Mesothelial cell of epicardium (in vitro differentiated cells): ENCODE results near the gene GPD1L. TPM values are rescaled to one million over a fixed set of nuclear protein-coding genes. Genes with fewer than 3 reads are reported as not detected.

Source experiments
- DNase-seq, 2 experiments: peaks; one replicate each; pipeline ENCODE4 v3.0.0; 2021; ENCODE audit warnings: low spot score in 2 of 2; ENCODE audit not compliant: unreplicated experiment in 2 of 2
- H3K27ac Mint-ChIP-seq: 2 replicates; pipeline ENCODE4 v1.8.0; 2021; ENCODE audit warnings: mixed read lengths
- H3K27me3 Mint-ChIP-seq: 2 replicates; pipeline ENCODE4 v1.8.0; 2021; ENCODE audit warnings: low read depth, mixed read lengths
- H3K36me3 Mint-ChIP-seq: 2 replicates; pipeline ENCODE4 v1.8.0; 2021; ENCODE audit warnings: mixed read lengths
- H3K4me1 Mint-ChIP-seq: 2 replicates; pipeline ENCODE4 v1.8.0; 2021; ENCODE audit warnings: mixed read lengths
- H3K4me3 Mint-ChIP-seq: 2 replicates; pipeline ENCODE4 v1.8.0; 2021; ENCODE audit warnings: mild to moderate bottlenecking, moderate library complexity, mixed read lengths
- H3K9me3 Mint-ChIP-seq: 2 replicates; pipeline ENCODE4 v1.8.0; 2021; ENCODE audit warnings: mixed read lengths
- total RNA-seq: library from RNA; stranded (reverse); gene quantifications from 3 replicates; pipeline ENCODE4 v1.2.1, GENCODE V29; 2021
- TF ChIP-seq, protein P1 (sequence below): fragments of 200-600 bp; sonication (generic); IDR thresholded peaks from one replicate; pipeline ENCODE4 v1.5.0; 2021; ENCODE audit warnings: antibody characterized with exemption; ENCODE audit not compliant: unreplicated experiment

The GPD1L gene
- total RNA-seq, 1 donor from 2014 or later, result 8.5 TPM

DNA sequence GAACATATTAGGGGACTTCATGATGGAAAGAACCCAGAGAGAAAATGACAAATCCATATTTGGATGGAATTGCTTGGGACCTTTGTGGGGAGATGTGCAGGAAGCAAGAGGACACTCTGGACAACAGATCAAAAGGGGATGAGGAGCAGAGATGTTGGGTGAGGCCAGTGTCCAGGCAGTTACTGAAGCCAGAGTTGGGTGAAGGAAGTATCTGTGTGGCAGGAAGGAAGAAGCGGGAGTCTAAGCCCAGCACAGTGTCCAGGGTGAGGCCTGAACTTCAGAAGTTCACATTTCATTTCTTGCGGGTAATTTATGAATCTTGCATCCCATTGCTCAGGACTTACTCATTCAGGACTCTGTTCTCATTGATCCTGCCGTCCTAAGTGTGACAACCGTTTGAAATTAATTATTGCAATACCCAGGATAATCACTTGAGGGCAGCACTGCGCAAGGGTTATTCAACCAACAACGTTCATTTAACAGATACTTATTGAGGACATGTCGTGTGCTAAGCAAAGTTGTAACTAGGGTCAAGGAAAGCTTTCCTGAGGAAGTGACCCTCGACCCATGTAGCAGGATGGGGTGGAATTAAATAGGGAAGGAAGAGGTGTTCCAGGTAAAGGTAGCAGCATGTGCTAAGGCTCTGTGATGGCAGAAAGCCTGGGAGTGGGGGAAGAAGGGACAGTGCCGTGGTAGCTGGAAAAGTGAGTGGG, 70.7 kb downstream of the GPD1L start:
- no peak overlapping the region for H3K4me3 Mint-ChIP-seq

DNA sequence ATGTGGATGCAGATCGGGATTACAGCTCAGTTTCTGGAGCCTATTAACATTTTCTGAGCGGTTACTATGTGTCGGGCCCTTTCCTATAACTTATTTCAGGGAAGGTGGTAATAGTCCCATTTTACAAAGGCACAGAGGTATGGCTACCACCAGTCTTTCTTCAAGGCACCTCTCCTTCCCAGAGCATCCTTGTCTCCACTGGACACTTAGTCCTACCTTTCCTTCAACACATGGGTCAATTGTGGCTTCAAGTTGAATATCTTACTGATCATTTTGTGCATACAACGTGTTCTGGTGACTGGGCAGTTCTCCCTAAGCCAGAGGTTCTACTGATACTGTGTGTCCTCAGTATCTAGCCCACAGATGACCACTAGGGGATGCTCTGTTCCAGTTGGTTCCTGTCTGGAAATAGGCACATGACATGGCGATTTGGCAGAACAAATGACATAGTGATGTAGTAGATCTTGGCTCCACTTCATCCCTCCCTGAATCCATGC, 71.3 kb downstream of the GPD1L start:
- DNase-seq, result no peak
- no peak overlapping the region for H3K4me3 Mint-ChIP-seq
- peaks cover 6% of the 10 kb centered on the region for H3K4me1 Mint-ChIP-seq
- H3K9me3 Mint-ChIP-seq, result peaks cover 5% of the 10 kb centered on the region
- H3K27me3 Mint-ChIP-seq, result no peaks in the 10 kb centered on the region
- no peaks in the 10 kb centered on the region for H3K36me3 Mint-ChIP-seq
- no peak overlapping the region for H3K27ac Mint-ChIP-seq
- TF ChIP-seq, protein P1, sequence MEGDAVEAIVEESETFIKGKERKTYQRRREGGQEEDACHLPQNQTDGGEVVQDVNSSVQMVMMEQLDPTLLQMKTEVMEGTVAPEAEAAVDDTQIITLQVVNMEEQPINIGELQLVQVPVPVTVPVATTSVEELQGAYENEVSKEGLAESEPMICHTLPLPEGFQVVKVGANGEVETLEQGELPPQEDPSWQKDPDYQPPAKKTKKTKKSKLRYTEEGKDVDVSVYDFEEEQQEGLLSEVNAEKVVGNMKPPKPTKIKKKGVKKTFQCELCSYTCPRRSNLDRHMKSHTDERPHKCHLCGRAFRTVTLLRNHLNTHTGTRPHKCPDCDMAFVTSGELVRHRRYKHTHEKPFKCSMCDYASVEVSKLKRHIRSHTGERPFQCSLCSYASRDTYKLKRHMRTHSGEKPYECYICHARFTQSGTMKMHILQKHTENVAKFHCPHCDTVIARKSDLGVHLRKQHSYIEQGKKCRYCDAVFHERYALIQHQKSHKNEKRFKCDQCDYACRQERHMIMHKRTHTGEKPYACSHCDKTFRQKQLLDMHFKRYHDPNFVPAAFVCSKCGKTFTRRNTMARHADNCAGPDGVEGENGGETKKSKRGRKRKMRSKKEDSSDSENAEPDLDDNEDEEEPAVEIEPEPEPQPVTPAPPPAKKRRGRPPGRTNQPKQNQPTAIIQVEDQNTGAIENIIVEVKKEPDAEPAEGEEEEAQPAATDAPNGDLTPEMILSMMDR, result no peak

More for the DNA sequence above, 70.7 kb downstream of the GPD1L start:
- Mint-ChIP-seq H3K27ac (no peak overlapping the region), H3K27me3 (no peaks in the 10 kb centered on the region), H3K4me1 (peaks cover 6% of the 10 kb centered on the region), H3K36me3 (peaks cover 3% of the 10 kb centered on the region), H3K9me3 (peaks cover 8% of the 10 kb centered on the region)
- DNase-seq, result no peak
- TF ChIP-seq, protein P1, result peak; percentile 52

DNA sequence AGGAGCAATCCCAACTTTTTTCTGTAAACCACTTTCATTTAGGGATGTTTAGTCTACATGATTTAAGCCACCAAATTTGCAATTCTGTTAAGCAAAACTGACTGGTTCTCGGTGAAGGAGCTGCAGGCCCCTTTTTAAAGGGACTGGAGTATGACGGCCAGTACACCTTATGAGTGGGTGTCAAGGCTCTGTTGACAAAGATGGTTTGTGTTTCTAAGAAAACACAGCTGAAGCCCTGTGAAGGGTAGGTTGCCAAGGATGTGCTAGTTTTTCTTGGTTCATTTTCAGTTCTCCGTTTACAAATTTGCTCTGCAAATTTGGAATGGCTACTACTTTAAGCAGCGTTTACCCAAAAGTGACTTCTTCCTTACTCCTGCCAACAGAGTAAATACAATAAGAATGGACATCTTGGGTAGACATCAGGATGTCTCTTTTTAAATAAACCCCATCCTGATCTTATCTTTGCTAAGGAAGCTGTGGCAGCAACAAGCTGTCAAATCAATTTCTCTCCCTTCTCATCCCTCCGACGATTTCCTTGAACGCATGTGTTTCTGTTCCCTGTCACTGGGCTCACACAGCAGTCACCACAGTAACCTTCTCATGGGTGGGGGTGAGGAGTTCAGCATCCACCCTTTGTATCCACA, 73.8 kb downstream of the GPD1L start:
- Mint-ChIP-seq H3K27ac (no peak overlapping the region), H3K9me3 (peaks cover 5% of the 10 kb centered on the region), H3K36me3 (no peaks in the 10 kb centered on the region), H3K4me1 (peaks cover 6% of the 10 kb centered on the region), H3K27me3 (no peaks in the 10 kb centered on the region), H3K4me3 (no peak overlapping the region)
- TF ChIP-seq, protein P1, result no peak
- DNase-seq, result no peak

DNA sequence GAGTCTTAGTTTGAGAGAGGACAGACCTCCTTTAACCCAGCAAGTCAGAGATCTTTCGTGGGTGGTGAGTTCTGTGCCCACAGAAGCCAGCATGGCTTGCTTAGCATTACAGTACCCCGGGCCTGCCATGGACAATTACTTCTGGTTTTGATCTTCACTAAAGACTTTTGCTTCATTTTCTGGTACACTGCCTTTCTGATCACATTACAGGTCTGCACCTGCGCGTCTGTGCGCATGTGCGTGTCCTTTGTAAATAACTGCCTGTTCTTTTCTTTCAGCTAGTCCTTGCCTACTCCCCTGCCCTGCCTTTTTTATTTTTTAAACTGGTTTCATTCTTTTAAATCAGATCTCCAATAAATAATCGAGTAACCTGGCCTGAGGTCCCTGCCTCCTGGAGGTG, 74.9 kb downstream of the GPD1L start:
- Mint-ChIP-seq H3K36me3 (no peaks in the 10 kb centered on the region), H3K4me1 (peaks cover 7% of the 10 kb centered on the region), H3K9me3 (peaks cover 5% of the 10 kb centered on the region), H3K4me3 (no peak overlapping the region), H3K27ac (no peak overlapping the region), H3K27me3 (no peaks in the 10 kb centered on the region)
- no peak for DNase-seq
- TF ChIP-seq, protein P1, result no peak

DNA sequence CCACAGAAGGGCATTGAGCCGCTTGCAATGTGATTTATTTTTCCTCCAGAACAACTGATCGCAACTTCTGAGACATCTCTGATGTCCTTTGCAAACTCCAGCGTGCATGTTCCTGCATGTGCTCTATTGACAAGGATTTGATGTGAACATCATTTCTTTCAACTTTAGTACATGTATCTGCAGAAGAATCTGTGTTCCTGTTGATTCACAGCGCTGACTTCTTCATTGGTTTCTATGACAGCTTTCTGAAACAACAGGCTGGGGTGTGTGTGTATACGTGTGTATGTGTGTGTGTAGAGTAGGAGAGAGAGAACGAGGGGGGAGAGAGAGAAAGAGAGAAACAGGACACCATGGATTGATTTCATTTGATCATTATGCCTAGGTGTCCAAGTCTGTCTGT, 75.4 kb downstream of the GPD1L start:
- H3K36me3 Mint-ChIP-seq, result no peaks in the 10 kb centered on the region
- no peak overlapping the region for H3K27ac Mint-ChIP-seq
- peaks cover 9% of the 10 kb centered on the region for H3K4me1 Mint-ChIP-seq
- TF ChIP-seq, protein P1, result no peak
- H3K4me3 Mint-ChIP-seq, result no peak overlapping the region
- H3K9me3 Mint-ChIP-seq, result peaks cover 5% of the 10 kb centered on the region
- H3K27me3 Mint-ChIP-seq, result no peaks in the 10 kb centered on the region
- no peak for DNase-seq
